Uterus (tissue), 4 donors: ENCODE measurements around the gene MMP25. TPM values are rescaled to one million over a fixed set of nuclear protein-coding genes. Genes with fewer than 3 reads are reported as not detected.

Experiments
- DNase-seq, 2 donors: peaks; one replicate each; pipeline ENCODE4 v3.0.0-alpha.2; 2019 to 2020
- H3K27ac ChIP-seq, 2 donors: fragments of 200-600 bp; sonication (generic); 1 replicate in 1 of 2; 2 replicates in 1 of 2; pipeline ENCODE4 v1.5.1; 2016 to 2018
- H3K27me3 ChIP-seq, 2 donors: fragments of 200-600 bp; sonication (generic); one replicate each; pipeline ENCODE4 v1.5.1; 2018 to 2019; ENCODE audit warnings: control low read depth in 1 of 2
- H3K36me3 ChIP-seq, 2 donors: fragments of 200-600 bp; sonication (generic); one replicate each; pipeline ENCODE4 v1.5.1; 2019; ENCODE audit warnings: control low read depth in 1 of 2
- H3K4me1 ChIP-seq, 2 donors: fragments of 200-600 bp; sonication (generic); one replicate each; pipeline ENCODE4 v1.5.1; 2018 to 2019; ENCODE audit warnings: control low read depth in 1 of 2
- H3K4me3 ChIP-seq, 2 donors: fragments of 200-600 bp; sonication (generic); 1 replicate in 1 of 2; 2 replicates in 1 of 2; pipeline ENCODE4 v1.5.1; 2018 to 2019; ENCODE audit warnings: mild to moderate bottlenecking in 1 of 2
- H3K9me3 ChIP-seq, 2 donors: fragments of 200-600 bp; sonication (generic); one replicate each; pipeline ENCODE4 v1.5.1; 2019; ENCODE audit warnings: control low read depth in 1 of 2
- POLR2A ChIP-seq, 2 donors: fragments of 450-650 bp; IDR thresholded peaks; one replicate each; pipeline ENCODE4 v1.6.1; 2016; ENCODE audit warnings: antibody characterized with exemption in 2 of 2, mild to moderate bottlenecking in 1 of 2, moderate library complexity in 1 of 2
- intact Hi-C: fragments of 100-400 bp; cut with DNase I; formaldehyde crosslinking; loops from one replicate; pipeline ENCODE4 v1.15.1; 2023; ENCODE audit warnings: low total_unique reads
- total RNA-seq, 4 donors: library from RNA; depleted of rRNA in 3 of 4; stranded (reverse); fragments of >200 nt in 3 of 4; gene quantifications; one replicate each; pipeline versions ENCODE4 v1.1.0 to v1.2.4, GENCODE V29; 2014 to 2023
- TF ChIP-seq, protein P1 (sequence below), 4 experiments: fragments of 200-600 bp in 2 of 4; fragments of 450-650 bp in 2 of 4; sonication (generic) in 2 of 4; IDR thresholded peaks; one replicate each; pipeline ENCODE4 v1.5.1; 2016 to 2019; ENCODE audit warnings: antibody characterized with exemption in 4 of 4, mild to moderate bottlenecking in 2 of 4, moderate library complexity in 1 of 4
- donor health status: DM: yes; HTN: yes; CAD: no.

The MMP25 gene
- total RNA-seq, 4 donors from 2014 or later, result 0.21 to 1.1 TPM; not detected in 2

GRCh38 chr16:3030222-3031212 is 15.8 kb upstream of the MMP25 start:
- H3K36me3 ChIP-seq, result no peaks in the 10 kb centered on the region
- peaks cover 0 to 10% of the 10 kb centered on the region in 2 donors for H3K4me1 ChIP-seq
- H3K9me3 ChIP-seq, result no peaks in the 10 kb centered on the region
- TF ChIP-seq, protein P1, sequence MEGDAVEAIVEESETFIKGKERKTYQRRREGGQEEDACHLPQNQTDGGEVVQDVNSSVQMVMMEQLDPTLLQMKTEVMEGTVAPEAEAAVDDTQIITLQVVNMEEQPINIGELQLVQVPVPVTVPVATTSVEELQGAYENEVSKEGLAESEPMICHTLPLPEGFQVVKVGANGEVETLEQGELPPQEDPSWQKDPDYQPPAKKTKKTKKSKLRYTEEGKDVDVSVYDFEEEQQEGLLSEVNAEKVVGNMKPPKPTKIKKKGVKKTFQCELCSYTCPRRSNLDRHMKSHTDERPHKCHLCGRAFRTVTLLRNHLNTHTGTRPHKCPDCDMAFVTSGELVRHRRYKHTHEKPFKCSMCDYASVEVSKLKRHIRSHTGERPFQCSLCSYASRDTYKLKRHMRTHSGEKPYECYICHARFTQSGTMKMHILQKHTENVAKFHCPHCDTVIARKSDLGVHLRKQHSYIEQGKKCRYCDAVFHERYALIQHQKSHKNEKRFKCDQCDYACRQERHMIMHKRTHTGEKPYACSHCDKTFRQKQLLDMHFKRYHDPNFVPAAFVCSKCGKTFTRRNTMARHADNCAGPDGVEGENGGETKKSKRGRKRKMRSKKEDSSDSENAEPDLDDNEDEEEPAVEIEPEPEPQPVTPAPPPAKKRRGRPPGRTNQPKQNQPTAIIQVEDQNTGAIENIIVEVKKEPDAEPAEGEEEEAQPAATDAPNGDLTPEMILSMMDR (IDR thresholded peaks at IDR 0.05), result no peak
- TF ChIP-seq POLR2A (IDR thresholded peaks at IDR 0.05), result no peak
- H3K27me3 ChIP-seq, result peaks cover 8 to 17% of the 10 kb centered on the region in 2 donors
- no peak overlapping the region for H3K4me3 ChIP-seq
- intact Hi-C loops, result no loop called here
- no peak for DNase-seq
- no peak overlapping the region for H3K27ac ChIP-seq

GRCh38 chr16:3032624-3033023 is 13.7 kb upstream of the MMP25 start:
- Histone ChIP-seq H3K4me3 (no peak overlapping the region), H3K4me1 (peaks cover 0 to 10% of the 10 kb centered on the region in 2 donors), H3K9me3 (no peaks in the 10 kb centered on the region), H3K27ac (no peak overlapping the region), H3K36me3 (no peaks in the 10 kb centered on the region), H3K27me3 (peaks cover 23 to 36% of the 10 kb centered on the region in 2 donors)
- TF ChIP-seq, protein P1 (IDR thresholded peaks at IDR 0.05), result no peak
- TF ChIP-seq POLR2A (IDR thresholded peaks at IDR 0.05), result no peak
- no peak for DNase-seq
- intact Hi-C loops, result no loop called here

DNA sequence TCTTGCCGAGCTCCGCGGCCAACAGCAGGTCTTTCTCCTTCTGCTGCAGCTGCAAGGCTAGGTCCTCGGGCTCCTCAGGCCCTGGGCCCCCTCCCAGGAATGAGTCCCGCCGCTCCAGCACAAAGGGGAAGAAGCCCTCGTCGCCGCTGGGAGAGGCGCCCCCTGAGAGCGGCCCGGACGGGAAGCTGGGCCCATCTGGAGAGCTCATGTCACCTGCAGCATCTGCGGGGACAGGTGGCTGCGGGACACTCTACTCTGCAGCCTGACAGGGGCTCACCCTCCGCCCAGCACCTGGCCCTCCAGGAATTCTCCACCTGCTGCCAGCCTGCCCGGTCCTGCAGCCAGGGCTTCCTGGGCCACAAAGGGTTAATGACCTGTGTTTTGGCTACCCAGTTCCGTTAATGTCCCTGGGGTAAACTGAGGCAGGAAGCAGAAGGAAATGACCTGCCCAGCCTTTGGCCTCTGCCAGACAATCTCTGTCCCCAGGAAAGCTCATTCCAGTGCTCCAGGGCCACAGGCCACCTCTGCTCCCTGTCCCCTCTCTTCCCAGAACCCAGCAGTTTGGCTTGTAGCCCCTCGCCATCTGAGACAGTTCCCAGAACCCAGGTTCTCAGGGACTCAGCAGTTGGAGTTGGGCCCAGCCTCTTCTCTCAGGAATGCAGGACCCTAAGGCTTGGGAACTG is 10.9 kb upstream of the MMP25 start:
- H3K4me3 ChIP-seq, result no peak overlapping the region

DNA sequence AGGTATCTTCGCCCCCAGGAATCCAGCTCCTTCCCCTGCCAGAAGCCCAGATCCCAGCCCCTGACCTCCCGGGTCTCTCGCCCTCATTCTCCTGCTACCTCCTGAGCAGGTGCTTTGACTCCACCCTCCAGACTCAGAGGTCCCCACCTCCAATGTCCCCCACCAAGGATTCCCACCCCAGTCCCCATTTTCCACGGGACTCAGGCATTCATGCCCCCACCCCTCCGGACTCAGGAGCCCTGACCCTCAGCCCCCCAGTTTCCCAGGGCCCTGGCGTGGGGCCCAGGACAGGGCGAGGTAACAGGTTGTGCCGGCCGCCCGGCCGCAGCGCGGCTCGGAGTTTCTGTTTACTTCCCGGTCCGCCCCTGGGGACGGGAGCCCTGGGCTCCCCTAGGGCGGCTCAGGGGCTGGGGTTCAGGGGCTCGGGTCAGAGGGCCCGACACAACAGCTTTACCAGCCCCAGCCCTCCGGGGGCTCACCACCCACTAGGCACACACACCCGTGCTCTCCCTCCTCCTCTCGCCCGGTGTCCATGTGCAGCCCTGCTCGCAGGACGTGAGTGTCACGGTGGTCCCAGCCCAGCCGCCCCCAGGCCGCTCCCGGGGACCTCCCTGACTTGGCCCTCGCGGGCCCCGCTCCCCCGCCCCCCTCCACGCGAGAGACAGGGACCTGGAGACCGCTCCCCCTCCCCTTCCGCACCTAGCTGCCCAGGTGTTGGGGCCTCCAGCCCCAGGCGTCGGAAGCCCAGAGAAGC is 10.2 kb upstream of the MMP25 start:
- Histone ChIP-seq H3K27ac (no peak overlapping the region), H3K27me3 (peaks cover 18 to 34% of the 10 kb centered on the region in 2 donors), H3K4me3 (no peak overlapping the region), H3K4me1 (no peaks in the 10 kb centered on the region), H3K36me3 (no peaks in the 10 kb centered on the region), H3K9me3 (no peaks in the 10 kb centered on the region)
- no peak for DNase-seq
- intact Hi-C loops, result no loop called here
- TF ChIP-seq, protein P1 (IDR thresholded peaks at IDR 0.05), result no peak
- TF ChIP-seq POLR2A (IDR thresholded peaks at IDR 0.05), result no peak

More for the DNA sequence above, 10.9 kb upstream of the MMP25 start:
- no peaks in the 10 kb centered on the region for H3K4me1 ChIP-seq
- no peaks in the 10 kb centered on the region for H3K36me3 ChIP-seq
- H3K9me3 ChIP-seq, result no peaks in the 10 kb centered on the region
- intact Hi-C loops, result no loop called here
- H3K27ac ChIP-seq, result no peak overlapping the region
- H3K27me3 ChIP-seq, result peaks cover 18 to 42% of the 10 kb centered on the region in 2 donors
- no peak for TF ChIP-seq POLR2A (IDR thresholded peaks at IDR 0.05)
- DNase-seq, result no peak

DNA sequence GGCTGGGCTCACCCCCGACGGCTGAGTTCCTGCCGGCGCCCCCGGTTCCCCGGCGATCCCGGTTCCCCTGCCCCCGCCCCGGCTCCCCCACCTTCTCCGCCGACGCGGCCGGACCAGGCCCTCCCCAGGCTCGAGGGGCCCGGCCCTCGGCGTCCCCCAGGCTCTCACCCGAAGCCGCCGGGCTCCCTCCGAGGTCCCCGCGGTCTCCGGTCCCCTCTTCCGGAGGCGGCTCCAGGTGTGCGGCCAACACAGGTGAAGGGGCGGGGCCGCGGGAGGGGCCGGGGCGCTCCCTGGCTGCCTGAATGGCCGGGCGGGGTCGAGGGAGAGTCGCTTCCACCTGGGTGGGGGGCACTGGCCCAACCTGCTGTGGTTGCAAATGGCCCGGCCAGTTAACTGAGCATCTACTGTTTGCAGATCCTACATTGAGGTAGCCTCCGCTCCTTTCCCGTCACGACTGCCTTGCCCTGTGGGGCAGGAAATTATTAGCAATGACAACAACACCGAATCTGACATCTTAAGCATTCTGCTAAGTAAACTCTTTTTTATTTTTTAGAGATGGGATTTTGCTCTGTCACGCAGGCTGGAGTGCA is 9.5 kb upstream of the MMP25 start, which contains the start of gene BICDL2:
Gene BICDL2 (minus strand): TSS at position 219 of the 590 bp plus-strand sequence. CDS start 1,448 bp downstream, outside the sequence.
- intact Hi-C loops, result no loop called here
- peaks cover 18 to 32% of the 10 kb centered on the region in 2 donors for H3K27me3 ChIP-seq

More for the DNA sequence above, 9.5 kb upstream of the MMP25 start, which contains the start of gene BICDL2:
- Histone ChIP-seq H3K4me3 (no peak within 1 kb of the TSS), H3K27ac (no peak within 1 kb of the TSS), H3K4me1 (no peaks in the 10 kb centered on the region), H3K9me3 (no peaks in the 10 kb centered on the region), H3K36me3 (no peaks in the 10 kb centered on the region)
- TF ChIP-seq, protein P1 (IDR thresholded peaks at IDR 0.05), result no peak
- TF ChIP-seq POLR2A (IDR thresholded peaks at IDR 0.05), result no peak
- DNase-seq, result no peak
